HG03457 (cell line): ENCODE data around the gene ST3GAL3.

Source experiments
- ATAC-seq: cut with Tn5 transposase; IDR thresholded peaks from one replicate; pipeline ENCODE4 v1.9.1; 2021; ENCODE audit warnings: moderate number of reproducible peaks; ENCODE audit not compliant: unreplicated experiment

Gene ST3GAL3

DNA sequence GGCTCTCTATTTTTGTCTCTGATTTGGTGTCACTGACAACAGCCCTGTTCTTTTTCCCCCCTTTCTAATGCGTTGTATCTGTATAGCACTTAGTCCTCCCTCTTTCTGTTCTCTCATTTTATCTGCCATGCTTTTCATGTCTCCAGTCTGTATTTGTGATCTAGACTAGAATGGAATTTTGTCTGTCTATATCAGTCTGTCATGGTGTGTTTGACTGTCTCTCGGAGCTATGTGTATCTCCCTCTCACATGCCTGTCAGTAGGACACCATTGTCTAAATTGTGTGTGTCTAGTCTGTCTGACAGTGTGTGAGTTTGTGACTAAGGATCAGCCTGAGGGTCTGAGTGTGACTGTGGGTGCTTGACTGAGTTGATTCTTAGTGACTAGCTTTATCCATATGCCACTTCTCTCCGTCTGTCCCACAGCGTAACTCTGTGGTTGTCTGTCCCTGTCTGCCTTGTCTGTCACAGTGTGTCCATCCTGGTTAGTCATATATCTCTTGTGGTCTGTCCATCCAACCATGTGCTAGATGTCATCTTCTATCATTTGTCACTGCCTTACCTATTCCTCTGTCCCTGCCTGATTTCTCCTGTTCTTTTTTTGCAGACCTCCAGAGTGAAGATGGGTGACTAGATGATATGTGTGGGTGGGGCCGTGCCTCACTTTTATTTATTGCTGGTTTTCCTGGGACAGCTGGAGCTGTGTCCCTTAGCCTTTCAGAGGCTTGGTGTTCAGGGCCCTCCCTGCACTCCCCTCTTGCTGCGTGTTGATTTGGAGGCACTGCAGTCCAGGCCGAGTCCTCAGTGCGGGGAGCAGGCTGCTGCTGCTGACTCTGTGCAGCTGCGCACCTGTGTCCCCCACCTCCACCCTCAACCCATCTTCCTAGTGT lies 270.3 kb downstream of the ST3GAL3 start:
- ATAC-seq, result no peak

DNA sequence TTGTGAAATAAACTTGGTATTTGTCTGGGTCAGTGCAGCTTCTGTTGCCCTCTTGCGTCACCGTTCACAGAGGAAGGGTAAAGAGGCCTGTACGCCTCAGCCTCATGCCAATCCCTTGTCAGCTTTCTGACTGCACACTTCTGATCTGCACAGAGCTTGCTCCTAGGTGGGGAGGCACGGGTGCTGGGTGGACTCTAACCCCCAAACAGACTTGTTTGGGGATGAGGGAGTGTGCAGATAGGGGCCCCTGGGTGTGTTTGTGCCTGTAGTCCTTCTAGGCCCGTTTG lies 270.9 kb downstream of the ST3GAL3 start:
- no peak for ATAC-seq

DNA sequence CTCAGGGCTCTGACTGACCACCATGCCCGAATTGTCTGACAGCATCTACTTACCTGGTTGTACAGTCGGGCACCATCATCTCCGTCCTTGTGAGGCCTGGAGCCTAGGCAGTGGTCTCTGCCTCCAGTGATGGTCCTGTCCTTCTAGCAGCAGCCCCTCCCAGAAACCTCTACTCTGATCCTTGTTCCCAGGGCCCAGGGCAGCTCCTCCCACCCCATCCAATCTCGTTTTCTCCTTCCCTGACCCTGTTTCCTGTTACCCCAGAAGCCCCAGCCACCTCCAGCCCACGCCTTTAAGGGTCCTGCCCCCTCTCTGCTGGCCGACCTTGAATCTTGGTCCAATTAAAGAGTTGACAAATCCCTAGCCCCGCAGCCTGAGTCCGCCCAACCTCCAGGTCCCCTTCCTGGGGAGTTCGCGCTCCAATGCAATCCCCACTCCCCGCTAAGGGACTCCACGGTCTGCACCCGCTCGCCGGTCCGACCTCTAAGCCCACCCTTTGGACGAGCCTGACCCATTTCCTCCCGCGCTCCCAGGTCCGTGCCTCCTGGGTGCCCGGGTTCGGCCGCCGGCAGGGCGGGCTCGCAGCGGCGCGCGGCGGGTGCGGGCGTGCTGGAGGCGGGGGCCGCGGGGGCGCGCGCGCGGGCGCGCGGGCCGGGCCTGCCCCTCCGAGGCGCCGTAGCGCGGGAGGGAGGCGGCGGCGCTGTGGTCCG lies 271.4 kb downstream of the ST3GAL3 start, which contains the start of gene B4GALT2:
B4GALT2 (plus strand) TSS at position 660 of the 710 bp plus-strand sequence. CDS start 1,951 bp downstream, outside the sequence.
- no peak for ATAC-seq

DNA sequence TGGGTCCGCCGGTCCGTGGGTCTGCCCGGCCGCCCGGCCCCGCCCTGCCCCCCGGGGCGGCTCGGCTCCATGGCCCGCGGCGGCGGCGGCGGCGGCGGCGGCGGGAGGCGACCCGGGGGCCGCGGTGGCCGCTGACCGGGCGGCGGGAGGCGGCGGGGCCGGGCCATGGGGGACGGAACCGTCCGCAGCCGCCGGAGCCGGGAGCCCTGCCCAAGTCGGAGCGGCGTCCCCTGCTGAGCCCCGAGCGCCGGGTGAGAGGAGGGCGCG lies 271.9 kb downstream of the ST3GAL3 start:
- no peak for ATAC-seq

DNA sequence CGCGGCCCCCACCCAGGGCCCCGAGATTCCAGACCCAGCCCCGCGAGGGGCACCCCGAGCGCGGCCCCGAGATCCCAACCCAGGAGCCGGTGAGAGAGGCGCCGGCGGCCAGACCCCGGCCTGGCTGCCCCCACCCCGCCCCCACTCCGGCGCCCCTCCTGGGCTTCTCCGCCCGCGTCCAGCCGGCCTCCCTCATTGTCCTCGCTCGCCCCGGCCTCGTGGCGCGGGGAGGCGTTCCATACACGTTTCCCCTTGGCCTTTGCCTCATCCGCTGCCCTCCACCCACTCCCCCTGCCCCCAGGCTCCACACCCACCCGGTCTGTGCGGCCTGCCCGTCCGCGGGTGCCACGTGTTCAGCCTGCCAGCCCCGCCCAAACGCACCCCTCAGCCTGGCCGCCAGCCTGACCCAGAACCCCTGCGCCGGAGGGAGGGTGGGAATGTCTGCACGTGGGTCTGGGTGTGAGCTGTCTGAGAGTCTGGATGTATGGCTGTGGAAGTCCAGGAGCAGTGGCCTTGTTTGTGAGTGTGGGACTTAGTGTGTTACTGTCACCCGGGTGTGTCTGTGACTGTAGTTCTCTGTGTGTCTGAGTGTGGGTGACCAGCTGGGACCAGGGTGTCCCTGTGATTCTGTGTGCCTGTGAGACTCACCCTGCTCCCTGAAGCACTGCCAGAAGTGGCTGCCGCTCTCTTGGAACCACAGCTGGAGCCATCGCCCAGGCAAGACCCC lies 272.4 kb downstream of the ST3GAL3 start:
- ATAC-seq, result no peak

DNA sequence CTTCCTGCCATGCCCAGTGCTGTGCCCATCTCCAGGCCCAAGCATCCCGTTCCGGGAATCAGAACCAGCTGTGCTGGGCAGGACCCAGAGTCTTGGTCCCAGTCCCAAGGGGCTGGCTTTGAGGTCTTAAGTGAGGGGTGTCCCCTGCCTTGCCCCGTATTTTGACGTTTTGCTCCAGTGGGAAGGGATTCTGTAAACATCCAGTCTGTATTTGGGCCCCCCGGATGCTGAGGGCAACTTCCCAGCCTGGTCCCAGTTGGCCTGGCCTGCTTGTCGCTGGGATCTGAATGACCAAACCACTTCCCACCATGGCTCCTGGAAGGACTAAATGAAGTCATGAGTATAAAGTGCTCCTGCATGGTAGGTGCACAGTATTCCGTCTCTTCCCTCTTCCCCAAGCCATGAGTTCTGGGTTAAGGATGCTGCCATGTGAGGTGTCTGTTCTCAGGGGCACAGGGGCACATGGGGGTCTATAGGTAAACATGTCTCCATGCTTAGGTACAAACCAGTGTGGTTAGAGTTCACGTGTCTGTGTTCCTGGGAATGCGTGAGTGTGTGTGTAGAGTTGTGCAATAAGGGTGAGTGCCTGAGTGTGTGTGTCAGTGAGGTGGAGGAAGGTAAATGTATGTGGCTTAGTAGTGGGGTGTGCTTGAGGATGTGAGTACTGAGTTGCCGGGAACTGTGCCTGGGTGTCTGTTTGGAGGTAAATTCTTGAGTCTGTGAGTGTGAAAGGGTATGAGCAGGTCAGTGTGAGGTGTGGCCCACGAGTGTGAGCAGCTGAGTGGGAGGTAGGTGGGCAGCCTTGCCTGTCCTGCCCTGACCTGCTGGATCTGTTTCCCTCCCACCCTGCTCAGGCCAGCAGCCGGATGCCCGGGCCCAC lies 273.2 kb downstream of the ST3GAL3 start:
- ATAC-seq, result no peak
